H9 (cell line): Measurements from ENCODE around the gene IMPDH1. TPM values are rescaled to one million over a fixed set of nuclear protein-coding genes. Genes with fewer than 3 reads are reported as not detected.
A peak's percentile ranks its signal among the peaks of the same experiment; 100 is the strongest.

Experiments used
- DNase-seq: peaks from one replicate; pipeline ENCODE4 v3.0.0-alpha.2; 2017
- H2AFZ ChIP-seq: one replicate; pipeline ENCODE4 v1.6.1; 2013; ENCODE audit warnings: mild to moderate bottlenecking, low read length, control low read depth, moderate library complexity
- H2AK5ac ChIP-seq: 2 replicates; pipeline ENCODE4 v1.6.1; 2013; ENCODE audit warnings: low read length, control low read depth, mixed read lengths; ENCODE audit not compliant: insufficient read length
- H2BK120ac ChIP-seq: one replicate; pipeline ENCODE4 v1.6.1; 2013; ENCODE audit warnings: low read depth, mild to moderate bottlenecking, low read length, control low read depth, inconsistent platforms; ENCODE audit not compliant: poor library complexity, severe bottlenecking
- H2BK12ac ChIP-seq: 2 replicates; pipeline ENCODE4 v1.6.1; 2013; ENCODE audit warnings: low read length, control low read depth, mixed read lengths, low read depth; ENCODE audit not compliant: insufficient read length
- H2BK15ac ChIP-seq: 2 replicates; pipeline ENCODE4 v1.6.1; 2013; ENCODE audit warnings: low read depth, low read length, control low read depth
- H2BK20ac ChIP-seq: one replicate; pipeline ENCODE4 v1.6.1; 2013; ENCODE audit warnings: low read depth, mild to moderate bottlenecking, low read length, control low read depth, inconsistent platforms; ENCODE audit not compliant: poor library complexity, severe bottlenecking
- H2BK5ac ChIP-seq: 2 replicates; pipeline ENCODE4 v1.6.1; 2013; ENCODE audit warnings: low read length, control low read depth, mixed read lengths; ENCODE audit not compliant: insufficient read length
- H3K14ac ChIP-seq: 2 replicates; pipeline ENCODE4 v1.6.1; 2013; ENCODE audit warnings: low read length, control low read depth; ENCODE audit not compliant: insufficient read depth
- H3K18ac ChIP-seq: 2 replicates; pipeline ENCODE4 v1.6.1; 2013; ENCODE audit warnings: low read depth, mild to moderate bottlenecking, mixed read lengths, low read length, control low read depth; ENCODE audit not compliant: insufficient read length
- H3K23ac ChIP-seq: 2 replicates; pipeline ENCODE4 v1.6.1; 2013; ENCODE audit warnings: low read length, control low read depth, mixed read lengths, low read depth; ENCODE audit not compliant: insufficient read length
- H3K23me2 ChIP-seq: 2 replicates; pipeline ENCODE4 v1.6.1; 2013; ENCODE audit warnings: low read depth, mild to moderate bottlenecking, mixed read lengths, low read length, control low read depth; ENCODE audit not compliant: insufficient read length, poor library complexity, severe bottlenecking
- H3K27ac ChIP-seq: 2 replicates; pipeline ENCODE4 v1.5.1; 2013; ENCODE audit warnings: low read length, control low read depth, mixed read lengths, low read depth; ENCODE audit not compliant: insufficient read length
- H3K27me3 ChIP-seq: 2 replicates; pipeline ENCODE4 v1.6.1; 2013; ENCODE audit warnings: low read length, control low read depth, inconsistent platforms; ENCODE audit not compliant: insufficient read depth
- H3K4ac ChIP-seq: 2 replicates; pipeline ENCODE4 v1.6.1; 2013; ENCODE audit warnings: low read depth, mild to moderate bottlenecking, control low read depth, inconsistent platforms, low read length, moderate library complexity
- H3K4me1 ChIP-seq: 2 replicates; pipeline ENCODE4 v1.6.1; 2013; ENCODE audit warnings: low read length, control low read depth, inconsistent platforms; ENCODE audit not compliant: insufficient read depth
- H3K4me2 ChIP-seq: 2 replicates; pipeline ENCODE4 v1.6.1; 2013; ENCODE audit warnings: low read length, control low read depth, mixed read lengths; ENCODE audit not compliant: insufficient read length, insufficient read depth
- H3K56ac ChIP-seq: 2 replicates; pipeline ENCODE4 v1.6.1; 2013; ENCODE audit warnings: low read depth, mild to moderate bottlenecking, mixed read lengths, low read length, control low read depth; ENCODE audit not compliant: insufficient read length
- H3K79me1 ChIP-seq: 2 replicates; pipeline ENCODE4 v1.6.1; 2013; ENCODE audit warnings: low read depth, mild to moderate bottlenecking, moderate library complexity, low read length, control low read depth, inconsistent platforms; ENCODE audit not compliant: insufficient read depth, poor library complexity, severe bottlenecking
- H3K79me2 ChIP-seq: 2 replicates; pipeline ENCODE4 v1.6.1; 2013; ENCODE audit warnings: low read length, control low read depth, inconsistent platforms; ENCODE audit not compliant: insufficient read depth
- H3K9ac ChIP-seq: 2 replicates; pipeline ENCODE4 v1.6.1; 2013; ENCODE audit warnings: low read length, control low read depth, mixed read lengths; ENCODE audit not compliant: insufficient read length; ENCODE audit errors: extremely low read depth
- H3K9me3 ChIP-seq: one replicate; pipeline ENCODE4 v1.6.1; 2013; ENCODE audit warnings: low read depth, low read length, inconsistent platforms; ENCODE audit not compliant: control insufficient read depth
- H3T11ph ChIP-seq: one replicate; pipeline ENCODE4 v1.6.1; 2013; ENCODE audit warnings: mild to moderate bottlenecking, low read length, control low read depth, inconsistent platforms
- H4K20me1 ChIP-seq: one replicate; pipeline ENCODE4 v1.6.1; 2013; ENCODE audit not compliant: control insufficient read depth, insufficient read length, insufficient read depth
- H4K5ac ChIP-seq: 2 replicates; pipeline ENCODE4 v1.6.1; 2013; ENCODE audit warnings: low read depth, mild to moderate bottlenecking, mixed read lengths, low read length, control low read depth; ENCODE audit not compliant: insufficient read length
- H4K8ac ChIP-seq: replicated peaks from 2 replicates; pipeline ENCODE4 v1.6.1; 2013; ENCODE audit warnings: low read length, control low read depth, mixed read lengths, low read depth; ENCODE audit not compliant: insufficient read length
- H4K91ac ChIP-seq: 2 replicates; pipeline ENCODE4 v1.6.1; 2013; ENCODE audit warnings: low read depth, mild to moderate bottlenecking, moderate library complexity, mixed read lengths, low read length, control low read depth; ENCODE audit not compliant: insufficient read length
- H3K27ac Mint-ChIP-seq, 3 experiments: 2 replicates in 2 of 3; 3 replicates in 1 of 3; pipeline ENCODE4 v1.8.0; 2020 to 2021; ENCODE audit warnings: mixed read lengths in 3 of 3, mild to moderate bottlenecking in 1 of 3, moderate library complexity in 1 of 3
- H3K27me3 Mint-ChIP-seq: 2 replicates; pipeline ENCODE4 v1.8.0; 2021; ENCODE audit warnings: low read depth, mild to moderate bottlenecking, moderate library complexity, mixed read lengths
- H3K36me3 Mint-ChIP-seq, 3 experiments: 2 replicates in 2 of 3; 3 replicates in 1 of 3; pipeline ENCODE4 v1.8.0; 2020 to 2021; ENCODE audit warnings: low read depth in 3 of 3, mixed read lengths in 3 of 3; ENCODE audit not compliant: insufficient read depth in 1 of 3
- H3K4me1 Mint-ChIP-seq, 2 experiments: 2 replicates each; pipeline ENCODE4 v1.8.0; 2020; ENCODE audit warnings: mixed read lengths in 2 of 2
- H3K4me3 Mint-ChIP-seq, 2 experiments: 2 replicates in 1 of 2; 3 replicates in 1 of 2; pipeline ENCODE4 v1.8.0; 2020 to 2021; ENCODE audit warnings: mild to moderate bottlenecking in 2 of 2, mixed read lengths in 2 of 2, moderate library complexity in 1 of 2
- H3K9me3 Mint-ChIP-seq, 2 experiments: 2 replicates in 1 of 2; 3 replicates in 1 of 2; pipeline ENCODE4 v1.8.0; 2020; ENCODE audit warnings: mild to moderate bottlenecking in 2 of 2, mixed read lengths in 2 of 2, moderate library complexity in 1 of 2
- WGBS: extraction: QIAGEN DNeasy Blood & Tissue Kit; methylation state at CpG from one replicate; pipeline ENCODE4 v1.1.7; 2013; ENCODE audit warnings: missing lambda C conversion rate, low lambda C conversion rate, mixed read lengths; ENCODE audit not compliant: insufficient read length; ENCODE audit errors: extremely low coverage; 5-methylcytosine and 5-hydroxymethylcytosine counted together
- total RNA-seq: library from RNA; stranded (reverse); gene quantifications from 2 replicates; pipeline ENCODE4 v1.2.1, GENCODE V29; 2021
- TF ChIP-seq, protein P1 (sequence below): fragments of 200-600 bp; sonication (generic); conservative IDR thresholded peaks from 3 replicates; pipeline ENCODE4 v1.8.0; 2021; ENCODE audit warnings: antibody characterized with exemption, mild to moderate bottlenecking

Gene IMPDH1
- total RNA-seq, 1 experiment from 2014 or later: 35.2 TPM

DNA sequence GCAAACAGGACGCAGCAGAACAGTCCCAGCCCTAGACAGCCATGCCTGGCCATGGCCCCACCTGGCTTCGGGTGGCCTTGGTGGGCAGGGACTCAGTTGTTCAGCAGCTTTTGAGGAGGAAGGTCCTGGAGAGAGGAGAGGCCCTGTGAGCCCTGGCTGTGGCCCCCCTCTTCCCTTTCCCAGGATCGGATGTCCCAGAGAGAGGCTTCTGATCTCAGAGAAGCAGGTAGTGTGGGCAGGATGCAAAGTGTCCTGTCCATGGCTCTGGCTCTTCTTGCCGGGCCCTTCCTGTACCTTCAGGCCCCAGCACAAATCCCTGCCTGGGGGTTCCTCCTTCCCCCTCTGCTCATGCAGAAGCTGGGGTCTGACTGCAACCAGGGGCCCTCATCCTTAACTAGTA, 49.8 kb downstream of the IMPDH1 start:
- H3K4me2 ChIP-seq: peak overlapping the region; percentile 77

More for the DNA sequence above, 49.8 kb downstream of the IMPDH1 start:
- H3K79me1 ChIP-seq: no peaks in the 10 kb centered on the region
- peak overlapping the region; percentile 61 to 95; a peak in 4 of 5 replicates for H3K4me3 Mint-ChIP-seq
- no peak overlapping the region for H2BK15ac ChIP-seq
- no peaks in the 10 kb centered on the region for H3K79me2 ChIP-seq
- H2AK5ac ChIP-seq: no peak overlapping the region
- H4K20me1 ChIP-seq: no peaks in the 10 kb centered on the region
- no peak overlapping the region for H2BK20ac ChIP-seq
- no peak overlapping the region for H3K18ac ChIP-seq
- no peaks in the 10 kb centered on the region; a peak in 2 of 7 replicates for H3K36me3 Mint-ChIP-seq
- no peak overlapping the region for H2BK12ac ChIP-seq
- peaks cover 12 to 20% of the 10 kb centered on the region in 2 experiments for H3K4me1 Mint-ChIP-seq
- H3K56ac ChIP-seq: no peak overlapping the region
- TF ChIP-seq, protein P1, sequence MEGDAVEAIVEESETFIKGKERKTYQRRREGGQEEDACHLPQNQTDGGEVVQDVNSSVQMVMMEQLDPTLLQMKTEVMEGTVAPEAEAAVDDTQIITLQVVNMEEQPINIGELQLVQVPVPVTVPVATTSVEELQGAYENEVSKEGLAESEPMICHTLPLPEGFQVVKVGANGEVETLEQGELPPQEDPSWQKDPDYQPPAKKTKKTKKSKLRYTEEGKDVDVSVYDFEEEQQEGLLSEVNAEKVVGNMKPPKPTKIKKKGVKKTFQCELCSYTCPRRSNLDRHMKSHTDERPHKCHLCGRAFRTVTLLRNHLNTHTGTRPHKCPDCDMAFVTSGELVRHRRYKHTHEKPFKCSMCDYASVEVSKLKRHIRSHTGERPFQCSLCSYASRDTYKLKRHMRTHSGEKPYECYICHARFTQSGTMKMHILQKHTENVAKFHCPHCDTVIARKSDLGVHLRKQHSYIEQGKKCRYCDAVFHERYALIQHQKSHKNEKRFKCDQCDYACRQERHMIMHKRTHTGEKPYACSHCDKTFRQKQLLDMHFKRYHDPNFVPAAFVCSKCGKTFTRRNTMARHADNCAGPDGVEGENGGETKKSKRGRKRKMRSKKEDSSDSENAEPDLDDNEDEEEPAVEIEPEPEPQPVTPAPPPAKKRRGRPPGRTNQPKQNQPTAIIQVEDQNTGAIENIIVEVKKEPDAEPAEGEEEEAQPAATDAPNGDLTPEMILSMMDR: no peak
- H3K9me3 ChIP-seq: no peaks in the 10 kb centered on the region
- no peak overlapping the region for H4K91ac ChIP-seq
- peaks cover 34% of the 10 kb centered on the region for H3K27me3 ChIP-seq
- no peak overlapping the region for H3K27ac Mint-ChIP-seq
- peaks cover 92% of the 10 kb centered on the region for H3K27me3 Mint-ChIP-seq
- no peak overlapping the region for H4K5ac ChIP-seq
- H3T11ph ChIP-seq: no peak overlapping the region
- peaks cover 0 to 1% of the 10 kb centered on the region in 2 experiments; a peak in 1 of 5 replicates for H3K9me3 Mint-ChIP-seq
- H3K23me2 ChIP-seq: peaks cover 8% of the 10 kb centered on the region
- no peak for DNase-seq
- H3K4me1 ChIP-seq: no peaks in the 10 kb centered on the region
- no peak overlapping the region for H2BK5ac ChIP-seq
- no peak overlapping the region for H3K14ac ChIP-seq
- no peak overlapping the region for H3K27ac ChIP-seq
- no peak overlapping the region for H2AFZ ChIP-seq
- no peak overlapping the region for H3K23ac ChIP-seq
- no CpG with 5 or more reads among the region's 4 CpGs for WGBS
- H3K9ac ChIP-seq: no peak overlapping the region
- H4K8ac ChIP-seq: no peak overlapping the region
- no peak overlapping the region for H3K4ac ChIP-seq
- H2BK120ac ChIP-seq: no peak overlapping the region
